ENCODE data around the gene FAM111B.
"Not testable (repeated sequence)": the region's sequence is repeated elsewhere in the genome, so short reads cannot be mapped to it uniquely, and the experiment has no call there.

FAM111B gene

GRCh38 chr11:59106363-59107336 lies at the start of gene FAM111B:
Gene FAM111B, plus strand, starts transcription at chr11:59107237. Its CDS starts 2,389 bp downstream, at chr11:59109626.
- peak; percentile 96 for DNase-seq

- peak; percentile 79 for DNase-seq
These were observed 48.7 kb upstream of the FAM111B start for GRCh38 chr11:59058120-59059033.

- DNase-seq = not testable (repeated sequence)
These were observed 46.9 kb upstream of the FAM111B start for GRCh38 chr11:59060096-59060495.

- DNase-seq = no peak
These were observed 44.2 kb upstream of the FAM111B start for GRCh38 chr11:59062602-59063529.

- not testable (repeated sequence) for DNase-seq
These were observed 42.9 kb upstream of the FAM111B start for GRCh38 chr11:59063996-59064727.

GRCh38 chr11:59069087-59069486 lies 38.0 kb upstream of the FAM111B start:
- no peak for DNase-seq

GRCh38 chr11:59076876-59077571 lies 30.0 kb upstream of the FAM111B start:
- no peak for DNase-seq

GRCh38 chr11:59078435-59078834 lies 28.6 kb upstream of the FAM111B start:
- no peak for DNase-seq

- no peak for DNase-seq
These were observed 28.0 kb upstream of the FAM111B start for GRCh38 chr11:59079086-59079485.

- DNase-seq = not testable (repeated sequence)
These were observed 26.6 kb upstream of the FAM111B start for GRCh38 chr11:59080421-59080820.

GRCh38 chr11:59081430-59082020 lies 25.5 kb upstream of the FAM111B start:
- not testable (repeated sequence) for DNase-seq

- not testable (repeated sequence) for DNase-seq
These were observed 21.0 kb upstream of the FAM111B start, which contains the start of gene GLYATL1B for GRCh38 chr11:59086007-59086406. Gene GLYATL1B, plus strand, starts transcription at chr11:59086307. Its CDS starts 0 bp downstream, at chr11:59086307.

- DNase-seq = no peak
These were observed 18.9 kb upstream of the FAM111B start for GRCh38 chr11:59088162-59088561.

- DNase-seq = not testable (repeated sequence)
These were observed 13.5 kb upstream of the FAM111B start for GRCh38 chr11:59093576-59093975.

GRCh38 chr11:59095225-59095624 lies 11.8 kb upstream of the FAM111B start:
- DNase-seq = not testable (repeated sequence)

GRCh38 chr11:59095972-59096575 lies 11.0 kb upstream of the FAM111B start:
- DNase-seq = not testable (repeated sequence)

GRCh38 chr11:59097113-59097708 lies 9.8 kb upstream of the FAM111B start:
- peak; percentile 5 for DNase-seq

GRCh38 chr11:59097938-59098337 lies 9.1 kb upstream of the FAM111B start:
- DNase-seq = not testable (repeated sequence)

- DNase-seq = peak; percentile 34
These were observed 4.7 kb upstream of the FAM111B start for GRCh38 chr11:59102259-59102765.
